RKO (cell line): ENCODE data around the gene GALE.
"Not testable (repeated sequence)": the region's sequence is repeated elsewhere in the genome, so short reads cannot be mapped to it uniquely, and the experiment has no call there.

Experiments
- DNase-seq: peaks from one replicate; pipeline ENCODE4 v3.0.0-alpha.2; 2016; ENCODE audit warnings: low spot score

GALE gene

DNA sequence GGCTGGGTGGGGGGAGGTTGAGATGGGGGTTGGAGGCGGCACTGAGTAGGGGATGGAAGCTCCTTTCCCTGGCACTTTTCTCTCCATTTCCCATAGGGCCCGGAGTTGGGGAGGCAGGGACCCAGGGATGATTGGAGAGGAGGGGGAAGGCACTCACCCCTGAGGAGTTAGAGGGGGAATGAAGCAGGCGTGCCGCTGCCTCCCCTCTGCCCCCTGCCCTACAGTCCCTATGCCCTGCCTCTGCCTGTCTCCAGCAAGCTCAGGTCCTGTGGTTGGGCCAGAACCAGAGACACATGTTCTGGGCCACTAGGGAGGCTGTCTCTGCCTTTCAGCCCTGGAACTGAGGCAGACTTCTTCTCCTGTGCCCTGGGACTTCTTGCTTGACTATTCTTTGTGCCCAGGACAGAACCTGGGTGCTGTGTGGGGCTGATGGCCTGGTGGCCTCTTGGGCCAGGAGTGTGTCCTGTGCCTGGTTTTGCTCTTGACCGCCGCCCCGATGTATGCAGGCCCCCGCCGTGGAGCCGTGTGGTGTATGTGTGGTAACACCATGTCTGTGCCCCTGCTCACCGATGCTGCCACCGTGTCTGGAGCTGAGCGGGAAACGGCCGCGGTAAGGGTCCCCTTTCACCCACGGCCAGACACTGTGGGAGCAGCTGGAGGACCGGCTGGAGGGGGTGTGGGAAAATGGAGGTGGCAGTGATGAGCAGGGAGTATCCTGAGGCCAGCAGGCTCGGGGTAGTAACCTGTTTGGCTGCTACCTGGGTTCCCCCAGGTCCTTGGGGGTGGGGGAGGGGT lies 8.2 kb downstream of the GALE start:
- no peak for DNase-seq

DNA sequence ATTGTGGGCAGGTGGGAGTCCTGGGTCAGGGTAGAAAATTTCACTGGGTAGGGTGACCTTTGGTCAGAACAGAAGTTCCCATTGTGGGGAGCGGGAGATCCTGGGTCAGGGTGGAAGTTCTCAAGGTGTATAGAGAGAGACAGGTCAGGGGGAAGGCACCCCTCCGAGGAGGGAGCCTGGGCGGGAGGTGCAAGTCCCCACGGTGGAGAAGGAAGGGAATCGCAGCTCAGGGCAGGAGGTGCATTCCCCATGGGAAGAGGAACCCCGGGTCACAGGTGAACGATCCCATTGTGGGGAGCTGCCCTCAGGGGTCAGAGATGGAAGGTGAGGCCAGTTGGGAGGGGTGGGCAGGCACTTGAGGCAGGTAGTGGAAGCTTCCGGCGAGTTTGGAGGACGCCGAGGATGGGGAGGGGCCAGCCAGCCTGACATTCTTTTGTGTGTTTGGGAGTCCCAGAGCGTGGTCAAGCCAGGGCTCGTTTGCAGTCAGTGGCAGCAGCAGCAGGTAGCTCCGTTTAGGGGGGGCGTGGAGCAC lies 9.0 kb downstream of the GALE start:
- peak; percentile 45 for DNase-seq

DNA sequence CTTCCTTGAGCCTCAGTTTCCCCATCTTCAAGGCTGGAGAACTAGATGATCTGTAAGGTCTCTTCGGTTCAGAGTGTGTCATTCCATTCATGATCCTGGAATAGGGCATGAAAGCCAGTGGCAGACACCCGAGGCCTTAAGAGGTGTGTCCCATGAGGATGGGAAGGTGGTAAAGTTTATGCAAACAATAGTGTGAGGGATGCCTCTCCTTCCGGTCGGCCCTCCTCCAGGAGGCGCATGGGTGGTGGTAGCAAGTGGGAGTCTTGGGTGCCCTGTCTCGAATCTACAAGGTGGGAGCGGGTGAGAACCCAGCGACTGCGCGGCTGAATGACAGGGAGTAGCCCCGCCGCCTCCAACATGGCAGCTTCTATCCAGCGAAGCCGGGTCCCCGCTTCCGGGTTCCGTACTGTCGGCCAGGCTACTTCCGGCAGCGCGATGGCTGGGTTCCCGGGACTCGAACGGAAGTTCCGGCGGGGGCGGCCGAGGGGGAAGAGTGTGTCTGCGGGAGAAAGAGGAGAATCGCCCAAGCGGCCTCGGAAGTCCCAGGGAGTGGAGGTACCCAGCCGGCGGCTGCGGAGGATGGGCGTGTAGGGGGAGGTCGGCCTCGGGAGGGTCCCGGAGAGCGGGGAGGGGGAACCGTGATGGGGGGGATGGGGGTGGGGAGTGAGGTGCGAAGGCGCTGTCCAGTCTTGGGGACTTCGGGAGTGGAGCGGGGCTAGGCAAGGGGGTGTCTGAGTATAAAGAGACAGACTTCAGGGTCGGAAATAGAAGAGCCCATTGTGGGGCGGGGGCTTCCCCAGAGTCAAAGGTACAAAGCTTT lies 9.6 kb downstream of the GALE start, which contains the start of gene LYPLA2:
Gene LYPLA2 (plus strand): TSS at position 450 of the 820 bp plus-strand sequence. CDS start 1,538 bp downstream, outside the sequence.
- DNase-seq, result peak; percentile 93

DNA sequence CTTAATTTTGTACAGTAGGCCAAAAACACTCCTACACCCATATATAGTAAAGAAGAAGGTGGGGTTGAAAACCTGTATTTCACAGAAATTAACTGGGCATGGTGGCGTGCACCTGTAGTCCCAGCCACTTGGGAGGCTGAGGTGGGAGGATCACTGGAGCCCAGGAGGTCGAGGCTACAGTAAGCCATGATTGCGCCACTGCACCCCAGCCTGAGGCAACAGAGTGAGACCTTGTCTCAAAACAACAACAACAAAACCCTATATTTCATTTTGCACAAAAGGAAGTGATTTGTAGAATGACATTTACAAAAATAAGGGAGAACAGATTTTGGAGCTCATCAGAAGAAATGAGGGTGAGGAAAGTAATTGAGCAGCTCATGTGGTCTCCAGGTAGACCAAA lies 11.9 kb downstream of the GALE start:
- DNase-seq, result no peak

DNA sequence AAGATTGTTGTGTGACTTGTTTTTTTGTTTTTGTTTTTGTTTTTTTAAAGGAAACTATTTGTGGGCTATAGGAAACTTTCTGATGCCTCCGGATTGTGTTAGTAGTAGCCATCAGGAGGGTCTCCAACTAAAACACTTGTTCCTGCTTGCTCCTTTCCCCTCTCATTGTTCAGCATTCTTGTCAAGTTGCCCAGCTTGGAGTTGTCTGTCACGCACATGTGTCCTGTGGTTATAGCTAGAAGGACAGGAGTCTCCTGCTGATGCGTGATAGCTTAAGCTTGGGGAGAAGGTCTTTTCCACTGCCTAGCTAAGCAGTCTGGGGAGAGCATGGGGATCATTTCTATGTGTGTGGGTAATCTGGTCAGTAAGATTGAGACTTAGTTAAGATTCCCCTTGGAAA lies 12.9 kb downstream of the GALE start:
- DNase-seq, result no peak

DNA sequence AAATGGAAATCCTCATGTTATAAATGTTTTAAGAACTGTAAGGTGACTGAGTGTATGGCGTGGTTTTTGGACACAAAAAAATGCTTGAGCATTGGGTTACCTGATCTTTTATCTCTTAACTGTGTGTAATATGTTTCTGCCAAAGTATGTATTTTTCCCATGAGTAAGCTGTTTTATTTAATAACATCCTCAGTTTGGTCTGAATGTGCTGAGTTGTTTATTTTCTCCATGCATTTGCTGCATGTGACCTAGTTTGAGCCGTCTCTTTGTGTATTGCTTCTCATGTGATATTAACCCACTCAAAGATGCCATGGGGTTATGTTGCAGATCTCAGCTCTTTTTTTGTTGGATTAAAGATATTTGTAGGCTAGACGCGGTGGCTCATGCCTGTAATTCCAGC lies 15.7 kb downstream of the GALE start:
- no peak for DNase-seq

DNA sequence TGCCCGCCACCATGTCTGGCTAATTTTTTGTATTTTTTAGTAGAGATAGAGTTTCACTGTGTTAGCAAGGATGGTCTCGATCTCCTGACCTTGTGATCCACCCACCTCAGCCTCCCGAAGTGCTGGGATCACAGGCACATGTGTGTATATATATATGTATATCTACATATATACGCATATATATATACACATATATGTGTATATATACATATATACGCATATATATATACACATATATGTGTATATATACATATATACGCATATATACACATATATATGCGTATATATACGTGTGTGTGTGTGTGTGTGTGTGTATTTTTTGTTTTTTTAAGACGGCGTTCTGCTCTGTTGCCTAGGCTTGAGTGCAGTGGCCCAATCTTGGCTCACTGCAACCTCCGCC lies 17.4 kb downstream of the GALE start:
- not testable (repeated sequence) for DNase-seq

DNA sequence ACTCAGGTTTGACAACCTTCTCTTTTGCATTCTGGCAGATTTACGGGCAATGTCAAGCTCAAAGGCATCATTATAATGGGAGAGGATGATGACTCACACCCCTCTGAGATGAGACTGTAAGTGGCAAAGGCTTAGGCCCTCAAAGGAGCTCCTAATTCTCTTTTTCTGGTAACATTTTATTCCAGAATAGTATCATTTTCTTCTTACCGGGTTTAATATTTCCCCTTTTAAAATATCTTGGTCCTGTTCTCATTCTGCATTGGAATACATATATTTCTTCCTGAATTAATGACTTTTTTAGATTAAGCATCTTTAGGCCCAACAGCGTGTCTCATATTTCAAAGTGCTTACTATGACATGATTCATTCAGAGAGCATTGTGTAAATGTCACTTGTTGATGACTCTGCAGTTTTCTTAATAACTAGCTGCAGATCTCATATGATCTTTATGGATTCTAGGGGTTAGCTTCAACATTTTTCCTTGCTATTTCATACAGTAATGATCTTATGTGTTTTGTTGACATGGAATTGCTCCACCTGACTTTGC lies 20.7 kb downstream of the GALE start:
- peak; percentile 93 for DNase-seq

DNA sequence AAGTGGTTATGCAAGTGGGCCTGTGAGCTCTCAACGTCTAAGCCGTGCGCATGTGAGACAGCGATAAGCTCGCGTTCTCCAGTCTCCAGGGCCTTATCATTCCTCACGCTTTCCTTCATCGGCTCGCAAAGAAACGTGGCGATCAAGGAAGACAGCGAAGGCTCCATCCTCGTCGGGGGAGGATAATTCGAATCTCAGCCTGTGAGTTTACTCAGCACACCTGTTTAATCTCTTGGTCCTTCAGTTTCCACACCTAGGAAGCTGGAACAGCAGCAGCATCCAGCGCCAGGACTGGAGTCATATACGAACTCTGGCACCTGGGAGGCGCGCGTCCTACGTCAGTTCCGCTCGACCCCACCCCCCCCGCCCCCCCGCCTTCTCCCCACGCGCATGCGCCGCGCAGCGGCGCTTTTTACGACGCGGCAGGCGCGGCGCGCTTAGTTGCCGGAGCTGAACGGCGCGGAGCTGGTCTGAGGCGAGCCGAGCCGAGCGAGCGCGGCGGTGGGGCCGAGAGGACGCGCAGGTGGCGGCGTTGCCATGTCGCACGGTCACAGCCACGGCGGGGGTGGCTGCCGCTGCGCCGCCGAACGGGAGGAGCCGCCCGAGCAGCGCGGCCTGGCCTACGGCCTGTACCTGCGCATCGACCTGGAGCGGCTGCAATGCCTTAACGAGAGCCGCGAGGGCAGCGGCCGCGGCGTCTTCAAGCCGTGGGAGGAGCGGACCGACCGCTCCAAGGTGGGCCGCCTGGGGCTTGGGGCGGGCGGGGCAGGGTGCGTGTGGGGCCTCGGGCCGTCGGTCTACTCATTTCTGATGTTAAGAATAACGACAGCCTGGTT lies 22.4 kb downstream of the GALE start, which contains the start of gene PITHD1:
Gene PITHD1 (plus strand): TSS at position 440 of the 836 bp plus-strand sequence. CDS start 98 bp downstream, at position 538.
- DNase-seq, result peak; percentile 92

DNA sequence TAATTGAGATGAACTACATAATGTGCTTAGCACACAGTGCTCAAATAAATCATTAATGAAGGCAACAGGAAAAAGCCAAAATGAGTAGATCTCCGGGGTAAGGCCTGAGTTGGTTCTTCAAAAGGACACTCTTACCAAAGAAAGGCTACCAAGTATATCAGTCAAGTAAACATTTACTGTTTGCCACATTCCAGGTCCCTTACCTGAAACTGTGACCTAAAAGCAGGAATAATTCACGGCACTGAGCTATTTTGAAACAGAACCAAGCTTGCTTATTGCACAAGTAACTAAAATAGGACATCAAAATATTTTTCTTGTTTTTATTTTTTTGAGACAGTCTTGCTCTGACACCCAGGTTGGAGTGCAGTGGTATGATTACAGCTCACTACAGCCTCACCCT lies 24.3 kb downstream of the GALE start:
- no peak for DNase-seq

DNA sequence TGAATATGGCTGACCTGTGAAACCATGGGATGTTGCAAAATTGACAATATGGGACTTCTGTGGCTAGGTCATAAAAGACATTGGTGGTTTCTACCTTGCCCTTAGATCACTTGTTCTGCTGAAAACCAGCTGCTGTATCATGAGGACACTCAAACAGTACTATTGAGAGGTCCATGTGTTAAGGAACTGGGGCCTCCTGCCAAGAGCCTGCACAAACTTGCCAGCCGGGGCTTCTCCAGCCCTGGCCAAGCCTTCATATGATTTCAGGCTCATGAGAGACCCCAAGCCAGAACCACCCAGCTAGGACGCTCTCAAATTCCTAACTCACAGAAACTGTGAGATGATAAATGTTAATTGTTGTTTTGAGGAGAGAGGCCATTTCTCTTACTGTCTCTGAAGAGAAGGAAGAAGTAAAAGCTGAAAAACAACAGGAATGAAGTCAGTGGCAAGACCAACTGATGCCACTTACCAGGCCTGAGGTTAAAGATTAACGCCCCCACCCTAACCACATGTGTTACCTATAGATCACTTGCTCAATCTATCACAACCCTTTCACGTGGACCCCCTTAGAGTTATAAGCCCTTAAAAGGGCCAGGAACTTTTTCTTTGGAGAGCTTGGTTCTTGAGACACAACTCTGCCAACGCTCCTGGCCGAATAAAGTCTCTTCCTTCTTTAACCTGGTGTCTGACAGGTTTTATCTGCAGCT lies 26.2 kb downstream of the GALE start:
- no peak for DNase-seq

DNA sequence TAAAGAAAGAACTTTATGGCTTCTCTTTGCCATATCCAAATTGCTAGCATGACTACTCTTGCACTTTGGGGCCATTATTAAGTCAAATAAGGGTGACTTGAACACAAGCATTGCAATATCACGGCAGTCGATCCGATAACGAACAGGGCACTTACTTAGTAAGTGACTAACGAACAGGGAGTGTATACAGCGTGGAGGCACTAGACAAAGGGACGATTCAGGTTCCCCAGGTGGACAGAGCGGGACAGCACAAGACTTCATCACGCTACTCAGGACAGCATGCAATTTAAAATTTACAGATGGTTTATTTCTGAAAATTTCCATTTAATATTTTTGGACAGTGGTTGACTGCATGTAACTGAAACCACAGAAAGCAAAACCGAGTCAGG lies 27.7 kb downstream of the GALE start:
- no peak for DNase-seq

DNA sequence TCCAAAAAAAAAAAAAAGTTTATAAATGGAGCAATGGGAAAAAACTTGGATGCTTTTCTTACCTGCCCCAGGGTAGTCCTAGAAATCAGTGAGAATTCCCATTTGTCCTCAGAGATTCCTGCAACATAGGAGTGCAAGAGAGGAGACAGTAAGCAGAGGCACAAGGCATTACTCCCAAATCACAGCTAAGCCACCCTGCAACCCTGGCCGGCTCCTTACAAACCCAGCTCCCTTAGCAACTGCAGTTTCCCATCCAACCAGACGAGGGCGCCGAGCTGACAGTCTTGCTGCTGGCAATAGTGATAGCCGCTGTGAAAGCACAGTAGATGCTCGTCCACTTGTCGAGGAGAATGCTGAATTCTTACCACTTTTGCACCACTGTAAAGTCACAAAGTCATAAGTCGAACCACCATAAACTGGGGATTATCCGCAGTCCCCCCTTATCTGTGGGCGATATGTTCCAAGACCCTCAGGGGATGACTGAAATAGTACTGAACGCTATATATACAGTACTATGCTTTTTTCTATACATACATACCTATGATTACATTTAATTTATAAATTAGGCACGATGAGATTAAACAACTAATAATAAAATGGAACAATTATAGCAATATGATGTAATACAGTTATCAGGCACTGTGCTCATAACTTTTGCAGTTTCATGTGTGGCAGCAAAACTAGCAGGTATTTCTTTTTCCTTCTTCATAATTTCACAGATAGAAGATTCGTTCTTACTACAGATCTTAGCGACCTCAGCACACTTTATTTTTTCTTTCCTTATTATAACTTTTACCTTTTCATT lies 28.3 kb downstream of the GALE start:
- peak; percentile 68 for DNase-seq

DNA sequence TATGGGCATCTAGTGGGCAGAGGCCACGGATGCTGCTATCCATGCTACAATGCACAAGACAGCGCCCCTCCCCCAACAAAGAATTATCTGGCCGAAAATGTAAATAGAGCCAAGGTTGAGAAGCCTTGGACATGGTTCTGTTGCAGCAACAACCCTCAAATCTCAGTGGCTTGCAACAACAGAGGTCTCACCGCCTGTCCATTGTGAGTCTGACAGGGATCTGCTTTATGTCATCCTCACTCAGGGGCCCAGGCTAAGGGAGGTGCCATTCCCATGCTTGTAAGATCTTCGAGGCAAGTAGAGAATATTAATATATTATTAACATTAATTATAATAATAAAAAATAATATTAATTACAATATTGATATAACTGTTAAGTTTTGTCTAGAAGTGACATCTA lies 31.8 kb downstream of the GALE start:
- DNase-seq, result no peak

DNA sequence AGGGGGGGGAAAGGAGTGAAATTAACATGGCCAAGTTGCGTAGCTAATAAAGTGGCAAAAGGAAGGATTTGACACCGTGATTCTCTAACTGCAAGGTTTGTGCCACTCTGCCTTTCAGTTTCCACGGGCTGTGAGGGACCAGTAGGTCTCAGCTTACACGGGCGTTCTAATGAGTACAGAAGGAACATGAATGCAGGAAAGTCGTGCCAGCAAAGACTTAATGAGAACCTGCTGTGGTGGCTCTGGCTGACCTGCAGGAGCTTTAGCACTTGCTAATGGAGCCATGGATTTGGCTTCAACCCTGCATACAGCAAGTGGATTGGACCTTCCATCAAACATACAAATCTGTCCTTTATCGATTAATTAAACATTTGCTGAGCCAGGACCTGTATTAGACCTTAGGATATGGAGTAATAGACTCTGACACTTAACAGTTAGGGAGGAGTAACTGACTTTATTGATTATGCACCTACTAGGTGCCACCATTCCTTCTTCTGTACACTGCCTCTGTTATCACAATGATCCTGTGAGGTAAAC lies 37.4 kb downstream of the GALE start:
- no peak for DNase-seq

DNA sequence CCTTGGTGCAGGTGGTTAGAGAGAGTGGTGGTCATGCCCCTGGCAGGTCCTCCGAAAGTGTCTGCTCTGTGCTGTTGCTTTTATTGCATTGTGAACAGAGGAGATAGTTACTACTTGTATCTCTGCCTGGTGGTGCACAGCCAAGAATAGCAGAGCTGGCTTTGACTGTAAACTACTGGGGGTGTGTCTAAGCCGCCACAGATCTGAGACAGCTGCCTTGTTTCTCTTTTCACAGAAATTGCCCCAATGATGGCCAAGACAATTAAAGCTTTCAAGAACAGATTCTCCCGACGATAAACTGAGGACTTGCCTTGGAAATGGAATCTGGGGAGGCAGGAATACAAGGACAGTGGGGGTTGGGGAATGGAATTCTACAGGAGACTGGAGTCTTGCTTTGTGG lies 41.3 kb downstream of the GALE start:
- DNase-seq, result no peak

DNA sequence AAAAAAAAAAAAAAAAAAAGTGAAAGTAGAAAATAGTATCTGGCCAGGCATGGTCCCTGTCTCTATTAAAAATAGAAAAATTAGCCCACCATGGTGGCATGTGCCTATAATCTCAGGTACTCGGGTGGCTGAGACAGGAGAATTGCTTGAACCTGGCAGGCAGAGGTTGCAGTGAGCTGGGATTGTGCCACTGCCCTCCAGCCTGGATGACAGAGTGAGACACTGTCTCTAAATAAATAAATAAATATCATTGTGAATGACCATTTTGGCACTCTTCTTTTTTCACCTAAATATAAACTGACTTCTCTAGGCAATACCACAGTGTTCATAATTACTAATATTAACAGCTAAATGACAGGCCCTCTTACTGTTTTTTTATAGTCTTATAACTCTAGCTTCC lies 42.7 kb downstream of the GALE start:
- no peak for DNase-seq

DNA sequence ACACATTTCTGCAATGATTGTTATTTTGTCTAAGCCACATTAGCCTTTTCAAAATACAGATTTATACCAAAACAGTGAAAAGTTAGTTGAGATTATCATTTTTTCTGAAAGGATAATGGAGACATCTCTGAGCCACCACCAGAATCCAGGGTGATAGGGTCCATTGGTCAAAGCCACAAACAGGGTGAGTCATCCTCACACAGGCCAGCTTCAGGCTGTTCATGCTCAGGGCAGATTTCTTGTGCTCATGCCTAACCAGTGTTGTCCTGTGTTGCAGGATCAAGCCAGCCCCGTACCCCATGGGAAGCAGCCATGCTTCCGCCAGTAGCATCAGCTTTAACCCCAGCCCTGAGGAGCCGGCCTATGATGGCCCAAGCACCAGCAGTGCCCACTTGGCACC lies 43.9 kb downstream of the GALE start:
- peak; percentile 47 for DNase-seq

DNA sequence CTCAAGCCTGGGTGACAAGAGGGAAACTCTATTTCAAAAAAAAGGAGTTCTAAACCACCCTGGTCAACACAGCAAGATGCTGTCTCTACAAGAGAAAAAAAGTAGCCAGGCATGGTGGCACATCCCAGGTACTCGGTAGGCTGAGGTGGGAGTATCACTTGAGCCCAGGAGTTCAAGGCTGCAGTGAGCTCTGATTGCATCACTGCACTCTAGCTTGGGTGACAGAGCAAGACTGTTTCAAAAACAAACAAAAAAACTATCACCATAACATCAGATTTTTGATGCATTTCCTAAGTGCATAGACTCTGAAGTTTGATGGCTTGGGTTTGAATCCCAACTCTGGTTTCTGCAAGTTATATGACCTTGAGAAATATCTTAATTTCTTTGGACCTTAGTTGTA lies 47.6 kb downstream of the GALE start:
- no peak for DNase-seq

DNA sequence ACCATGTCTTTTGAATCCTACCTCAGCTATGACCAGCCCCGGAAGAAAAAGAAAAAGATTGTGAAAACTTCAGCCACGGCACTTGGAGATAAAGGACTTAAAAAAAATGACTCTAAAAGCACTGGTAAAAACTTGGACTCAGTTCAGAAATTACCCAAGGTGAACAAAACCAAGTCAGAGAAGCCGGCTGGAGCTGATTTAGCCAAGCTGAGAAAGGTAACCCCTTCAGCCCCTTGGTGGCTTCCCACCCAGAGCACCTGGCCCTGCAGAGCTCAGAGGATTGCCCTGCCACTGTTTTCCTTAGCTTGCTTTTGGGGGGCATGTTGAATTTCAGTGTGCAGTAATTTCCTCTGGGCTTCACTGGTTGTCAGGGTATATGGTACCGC lies 48.7 kb downstream of the GALE start:
- no peak for DNase-seq
